HCT116 (cell line): ENCODE measurements around the gene HABP2. TPM values are rescaled to one million over a fixed set of nuclear protein-coding genes. Genes with fewer than 3 reads are reported as not detected.
A peak's percentile ranks its signal among the peaks of the same experiment; 100 is the strongest.

ENCODE experiments used
- ATAC-seq: fragments of 200-7000 bp; cut with Tn5 transposase; 2 replicates; pipeline ENCODE4 v1.9.1; 2020; ENCODE audit warnings: mild to moderate bottlenecking, moderate library complexity
- BruUV-seq: library from RNA; stranded (reverse); fragments of 400-500 nt; replicated peaks from 2 replicates; lab custom pipeline; 2021; lab: Mats Ljungman, UMichigan
- CTCF ChIA-PET: fragments of 300-600 bp; sonication (Branson Sonifier 250); formaldehyde crosslinking; loops from one replicate; lab custom pipeline; 2021; ENCODE audit warnings: antibody characterized with exemption; lab: Charles Lee
- POLR2A ChIA-PET: fragments of 300-600, 350-600 bp; sonication (Branson Sonifier 250); formaldehyde crosslinking; loops from one replicate; lab custom pipeline; 2021; ENCODE audit warnings: antibody characterized with exemption; lab: Charles Lee
- RAD21 ChIA-PET, 2 experiments: fragments of 300-600 bp; sonication (Branson Sonifier 250); formaldehyde crosslinking; loops; one replicate each; lab custom pipeline; 2023; ENCODE audit warnings: low total read pairs in 2 of 2; ENCODE audit not compliant: uncharacterized antibody in 2 of 2, unreplicated experiment in 2 of 2, low non-redundant PET in 1 of 2; lab: Charles Lee
- DNase-seq: peaks from one replicate; pipeline ENCODE4 v3.0.0-alpha.2; 2010; ENCODE audit warnings: low read depth, low spot score
- H2AFZ ChIP-seq: fragments of 200-600 bp; shearing (Covaris generic), sonication (generic); 2 replicates; pipeline ENCODE4 v1.6.1; 2017; ENCODE audit warnings: low read depth, mixed run types, mixed read lengths, antibody characterized with exemption, low read length; ENCODE audit not compliant: poor library complexity, severe bottlenecking
- H3K27ac ChIP-seq: 2 replicates; pipeline ENCODE4 v1.5.1; 2012; ENCODE audit warnings: low read depth, low read length
- H3K27me3 ChIP-seq: fragments of 200-600 bp; sonication (generic); 2 replicates; pipeline ENCODE4 v1.6.1; 2016; ENCODE audit warnings: mixed run types, low read length, mixed read lengths; ENCODE audit not compliant: insufficient read depth
- H3K36me3 ChIP-seq, 2 experiments: fragments of 200-500 bp in 1 of 2; fragments of 200-600 bp in 1 of 2; sonication (Bioruptor generic) in 1 of 2; sonication (generic) in 1 of 2; 2 replicates each; pipeline versions ENCODE4 v1.5.1 to v1.6.1; 2014 to 2016; ENCODE audit warnings: low read length in 2 of 2, inconsistent platforms in 1 of 2, mixed read lengths in 1 of 2, mixed run types in 1 of 2; ENCODE audit not compliant: insufficient read depth in 2 of 2, control insufficient read depth in 1 of 2
- H3K4me1 ChIP-seq, 2 experiments: fragments of 200-600 bp in 1 of 2; sonication (generic) in 1 of 2; 2 replicates each; pipeline versions ENCODE4 v1.5.1 to v1.6.1; 2012 to 2017; ENCODE audit warnings: low read length in 2 of 2, inconsistent platforms in 1 of 2, mild to moderate bottlenecking in 1 of 2, mixed read lengths in 1 of 2, mixed run types in 1 of 2, moderate library complexity in 1 of 2; ENCODE audit not compliant: insufficient read depth in 2 of 2, control insufficient read depth in 1 of 2
- H3K4me2 ChIP-seq: fragments of 200-600 bp; sonication (generic); 2 replicates; pipeline ENCODE4 v1.6.1; 2017; ENCODE audit warnings: mixed run types, low read length, mixed read lengths
- H3K4me3 ChIP-seq, 2 experiments: fragments of 200-600 bp in 1 of 2; sonication (generic) in 1 of 2; replicated peaks in 1 of 2; 2 replicates each; pipeline ENCODE4 v1.5.1; 2011 to 2016; ENCODE audit warnings: low read length in 2 of 2, control low read depth in 1 of 2, low read depth in 1 of 2, mild to moderate bottlenecking in 1 of 2, mixed read lengths in 1 of 2, mixed run types in 1 of 2
- H3K79me2 ChIP-seq: fragments of 200-600 bp; sonication (generic); 2 replicates; pipeline ENCODE4 v1.6.1; 2017; ENCODE audit warnings: mild to moderate bottlenecking, mixed run types, low read length, moderate library complexity, mixed read lengths; ENCODE audit not compliant: insufficient read depth
- H3K9ac ChIP-seq: fragments of 200-600 bp; sonication (generic); 2 replicates; pipeline ENCODE4 v1.6.1; 2016; ENCODE audit warnings: low read length, mixed read lengths
- H3K9me2 ChIP-seq: fragments of 200-600 bp; sonication (generic), shearing (Covaris generic); 2 replicates; pipeline ENCODE4 v1.6.1; 2017; ENCODE audit warnings: mixed run types, mild to moderate bottlenecking, moderate library complexity; ENCODE audit not compliant: insufficient read depth
- H3K9me3 ChIP-seq, 2 experiments: fragments of 200-500 bp in 1 of 2; fragments of 200-600 bp in 1 of 2; sonication (Bioruptor generic) in 1 of 2; sonication (generic) in 1 of 2; 2 replicates each; pipeline ENCODE4 v1.6.1; 2014 to 2017; ENCODE audit warnings: low read length in 2 of 2, mixed read lengths in 2 of 2, inconsistent platforms in 1 of 2, low read depth in 1 of 2, mild to moderate bottlenecking in 1 of 2, mixed run types in 1 of 2, moderate library complexity in 1 of 2; ENCODE audit not compliant: control insufficient read depth in 1 of 2, insufficient read depth in 1 of 2
- H4K20me1 ChIP-seq: fragments of 200-600 bp; sonication (generic), shearing (Covaris generic); 2 replicates; pipeline ENCODE4 v1.6.1; 2017; ENCODE audit warnings: mixed run types, mild to moderate bottlenecking, moderate library complexity; ENCODE audit not compliant: insufficient read depth
- CTCF ChIP-seq, 3 experiments: fragments of 200-600 bp in 1 of 3; sonication (generic) in 1 of 3; IDR thresholded peaks in 2 of 3; conservative IDR thresholded peaks in 1 of 3; 2 replicates each; pipeline ENCODE4 v1.5.1; 2012 to 2017; ENCODE audit warnings: low read depth in 2 of 3, low read length in 2 of 3, antibody characterized with exemption in 1 of 3, borderline replicate concordance in 1 of 3, control low read depth in 1 of 3, mild to moderate bottlenecking in 1 of 3, mixed read lengths in 1 of 3, mixed run types in 1 of 3, moderate library complexity in 1 of 3; ENCODE audit not compliant: insufficient read depth in 1 of 3
- EZH2phosphoT487 ChIP-seq: fragments of 200-600 bp; IDR thresholded peaks from 2 replicates; pipeline ENCODE4 v1.6.1; 2018; ENCODE audit warnings: antibody characterized with exemption, borderline replicate concordance
- JUND ChIP-seq: IDR thresholded peaks from 2 replicates; pipeline ENCODE4 v1.6.1; 2012
- POLR2AphosphoS5 ChIP-seq: IDR thresholded peaks from 2 replicates; pipeline ENCODE4 v1.6.1; 2011; ENCODE audit warnings: mild to moderate bottlenecking, low read depth, low read length, moderate library complexity
- RAD21 ChIP-seq: IDR thresholded peaks from 2 replicates; pipeline ENCODE4 v1.6.1; 2012; ENCODE audit warnings: low read depth, mild to moderate bottlenecking
- TCF7L2 ChIP-seq: IDR thresholded peaks from 2 replicates; pipeline ENCODE4 v1.7.0; 2011; ENCODE audit warnings: borderline replicate concordance, inconsistent platforms; ENCODE audit not compliant: insufficient read depth, insufficient read length; ENCODE audit errors: extremely low read depth
- YY1 ChIP-seq: IDR thresholded peaks from 2 replicates; pipeline ENCODE4 v1.6.1; 2011; ENCODE audit warnings: low read length, low read depth, moderate library complexity, mild to moderate bottlenecking; ENCODE audit not compliant: insufficient replicate concordance; ENCODE audit errors: extremely low read depth
- ZBTB33 ChIP-seq: IDR thresholded peaks from 2 replicates; pipeline ENCODE4 v1.6.1; 2011; ENCODE audit warnings: mild to moderate bottlenecking, low read length, moderate library complexity; ENCODE audit not compliant: insufficient replicate concordance; ENCODE audit errors: extremely low read depth
- intact Hi-C: fragments of 100-400 bp; cut with micrococcal nuclease; formaldehyde crosslinking; loops from 2 replicates; pipeline ENCODE4 v1.10.0; 2022
- total RNA-seq: library from RNA; stranded (reverse); gene quantifications from one replicate; pipeline ENCODE4 v1.2.1, GENCODE V29; 2021; ENCODE audit not compliant: unreplicated experiment

The HABP2 gene
- total RNA-seq, 1 experiment from 2014 or later, result 0.20 TPM

GRCh38 chr10:113563306-113564088 lies 10.6 kb downstream of the HABP2 start:
- Histone ChIP-seq H3K36me3 (no peaks in the 10 kb centered on the region), H3K4me3 (peak overlapping the region; percentile 44 to 54), H4K20me1 (no peaks in the 10 kb centered on the region), H3K9me2 (no peaks in the 10 kb centered on the region), H3K79me2 (no peaks in the 10 kb centered on the region), H3K9me3 (no peaks in the 10 kb centered on the region), H2AFZ (peak overlapping the region; percentile 76), H3K27ac (no peak overlapping the region), H3K4me1 (peaks cover 5 to 6% of the 10 kb centered on the region in 2 experiments; a peak in 3 of 4 replicates), H3K9ac (peak overlapping the region; percentile 35; the same call in 1 of the 2 replicates), H3K27me3 (no peaks in the 10 kb centered on the region), H3K4me2 (peak overlapping the region; percentile 80)
- BruUV-seq, result no TSS peak
- intact Hi-C loops, result loop anchor here (1.0 to 5.0 kb wide), 4 partner anchors 42 to 1086 kb away; no protein-coding TSS in a partner anchor
- RAD21 ChIA-PET, result interaction anchor here (0.5 to 2.0 kb wide), 2 partner anchors 27 to 178 kb away, joined by 3 to 10 read pairs; no protein-coding TSS in a partner anchor
- DNase-seq, result peak; percentile 52
- POLR2A ChIA-PET, result no interaction called here
- CTCF ChIA-PET, result interaction anchor here (0.6 to 2.0 kb wide), 24 partner anchors 9 to 1129 kb away, joined by 3 to 15 read pairs (median 4); no protein-coding TSS in a partner anchor
- peak; percentile 97 for ATAC-seq
- TF ChIP-seq CTCF (IDR thresholded peaks at IDR 0.05 in 2 of 3, conservative IDR thresholded peaks at IDR 0.05 in 1 of 3; ENCODE audit: borderline replicate concordance in 1 of 3, insufficient read depth in 1 of 3, low read depth in 2 of 3, low read length in 2 of 3) (peak; percentile 89 to 100 (median 100)), ZBTB33 (peak; percentile 5), YY1 (peak; percentile 9), EZH2phosphoT487 (no peak), POLR2AphosphoS5 (no peak), TCF7L2 (peak; percentile 18), JUND (no peak), RAD21 (peak; percentile 98)
